Stomach (tissue), 4 donors: Measurements from ENCODE around the gene MLLT11.

Experiments
- CTCF ChIP-seq, 7 experiments: fragments of 450-650 bp in 4 of 7; fragments of 200-600 bp in 3 of 7; sonication (generic) in 3 of 7; IDR thresholded peaks; one replicate each; pipeline ENCODE4 v1.5.1; 2016 to 2019; ENCODE audit warnings: antibody characterized with exemption in 7 of 7, control low read depth in 2 of 7, mild to moderate bottlenecking in 1 of 7
- POLR2A ChIP-seq, 4 donors: fragments of 450-650 bp; IDR thresholded peaks; one replicate each; pipeline ENCODE4 v1.6.1; 2016; ENCODE audit warnings: antibody characterized with exemption in 4 of 4, control low read depth in 2 of 4, mild to moderate bottlenecking in 1 of 4, moderate library complexity in 1 of 4

GRCh38 chr1:151049458-151049857, 10.7 kb upstream of the MLLT11 start:
- TF ChIP-seq POLR2A (IDR thresholded peaks at IDR 0.05) (no peak), CTCF (IDR thresholded peaks at IDR 0.05) (no peak)
